Transverse colon (tissue), 4 donors: Measurements from ENCODE around the gene APCDD1L.

Experiments used
- CTCF ChIP-seq, 5 experiments: fragments of 200-600 bp in 3 of 5; fragments of 450-650 bp in 2 of 5; sonication (generic) in 3 of 5; IDR thresholded peaks; 1 replicate in 2 of 5; 2 replicates in 3 of 5; pipeline ENCODE4 v1.5.1; 2016 to 2017; ENCODE audit warnings: antibody characterized with exemption in 5 of 5, inconsistent platforms in 3 of 5, mild to moderate bottlenecking in 2 of 5, moderate library complexity in 1 of 5
- EP300 ChIP-seq: sonication (generic); formaldehyde crosslinking; IDR thresholded peaks from one replicate; pipeline ENCODE4 v1.6.1; 2017; ENCODE audit warnings: antibody characterized with exemption, low read depth
- POLR2A ChIP-seq: fragments of 450-650 bp; IDR thresholded peaks from one replicate; pipeline ENCODE4 v1.6.1; 2016; ENCODE audit warnings: antibody characterized with exemption, mild to moderate bottlenecking, moderate library complexity
- POLR2AphosphoS5 ChIP-seq, 3 donors: sonication (generic); formaldehyde crosslinking; IDR thresholded peaks; one replicate each; pipeline ENCODE4 v1.6.1; 2016; ENCODE audit warnings: antibody characterized with exemption in 3 of 3

GRCh38 chr20:58459058-58459750 is 56.0 kb downstream of the APCDD1L start:
- TF ChIP-seq CTCF (IDR thresholded peaks at IDR 0.05), result no peak
- no peak for TF ChIP-seq POLR2A
- no peak for TF ChIP-seq EP300
- TF ChIP-seq POLR2AphosphoS5 (IDR thresholded peaks at IDR 0.05), result no peak
